Parathyroid adenoma (tissue), 2 donors: ENCODE data around the gene PRPF40B.

Experiments used
- H2AFZ ChIP-seq: fragments of 300-600 bp; sonication (generic); one replicate; pipeline ENCODE4 v1.7.0; 2017; ENCODE audit warnings: antibody characterized with exemption, mild to moderate bottlenecking
- H3K27ac ChIP-seq: fragments of 300-600 bp; sonication (generic); one replicate; pipeline ENCODE4 v1.7.0; 2017
- H3K27me3 ChIP-seq: fragments of 300-600 bp; sonication (generic); one replicate; pipeline ENCODE4 v1.7.0; 2017; ENCODE audit warnings: low read length; ENCODE audit not compliant: control insufficient read depth, insufficient read depth
- H3K36me3 ChIP-seq: fragments of 300-600 bp; sonication (generic); one replicate; pipeline ENCODE4 v1.7.0; 2017; ENCODE audit warnings: low read length; ENCODE audit not compliant: control insufficient read depth, insufficient read depth
- H3K4me1 ChIP-seq: fragments of 300-600 bp; sonication (generic); one replicate; pipeline ENCODE4 v1.7.0; 2017; ENCODE audit warnings: control low read depth
- H3K4me2 ChIP-seq: fragments of 300-600 bp; sonication (generic); one replicate; pipeline ENCODE4 v1.7.0; 2017; ENCODE audit warnings: low read length
- H3K4me3 ChIP-seq: fragments of 300-600 bp; sonication (generic); one replicate; pipeline ENCODE4 v1.7.0; 2017; ENCODE audit warnings: low read depth, low read length
- H3K79me2 ChIP-seq: fragments of 300-600 bp; sonication (generic); one replicate; pipeline ENCODE4 v1.7.0; 2017; ENCODE audit warnings: control low read depth
- H3K9ac ChIP-seq: fragments of 300-600 bp; sonication (generic); one replicate; pipeline ENCODE4 v1.7.0; 2017; ENCODE audit warnings: mild to moderate bottlenecking
- H3K9me3 ChIP-seq: fragments of 300-600 bp; sonication (generic); one replicate; pipeline ENCODE4 v1.7.0; 2017; ENCODE audit warnings: low read length; ENCODE audit not compliant: control insufficient read depth
- CTCF ChIP-seq: fragments of 300-600 bp; sonication (generic); IDR thresholded peaks from one replicate; pipeline ENCODE4 v1.7.0; 2017; ENCODE audit warnings: antibody characterized with exemption, mild to moderate bottlenecking
- donor health status: primary hyperparathyroidism.

The PRPF40B gene

GRCh38 chr12:49673446-49674317 is 50.3 kb downstream of the PRPF40B start:
- TF ChIP-seq CTCF: no peak

GRCh38 chr12:49674318-49674981 is 51.1 kb downstream of the PRPF40B start:
- H3K79me2 ChIP-seq: no peaks in the 10 kb centered on the region
- H3K4me3 ChIP-seq: no peak overlapping the region
- no peak overlapping the region for H3K4me2 ChIP-seq
- H3K36me3 ChIP-seq: no peaks in the 10 kb centered on the region
- no peak overlapping the region for H3K9ac ChIP-seq
- no peaks in the 10 kb centered on the region for H3K27me3 ChIP-seq
- no peaks in the 10 kb centered on the region for H3K9me3 ChIP-seq
- TF ChIP-seq CTCF: no peak
- no peak overlapping the region for H2AFZ ChIP-seq
- H3K27ac ChIP-seq: peak overlapping the region; percentile 74
- H3K4me1 ChIP-seq: peaks cover 4% of the 10 kb centered on the region

More at GRCh38 chr12:49673446-49674317, 50.3 kb downstream of the PRPF40B start:
- Histone ChIP-seq H2AFZ (peak overlapping the region; percentile 21), H3K9ac (no peak overlapping the region), H3K79me2 (no peaks in the 10 kb centered on the region), H3K4me3 (no peak overlapping the region), H3K9me3 (no peaks in the 10 kb centered on the region), H3K4me2 (no peak overlapping the region), H3K4me1 (peaks cover 4% of the 10 kb centered on the region), H3K36me3 (no peaks in the 10 kb centered on the region), H3K27me3 (no peaks in the 10 kb centered on the region), H3K27ac (peak overlapping the region; percentile 74)

GRCh38 chr12:49675137-49675536 is 51.8 kb downstream of the PRPF40B start:
- H3K9ac ChIP-seq: no peak overlapping the region
- H3K4me1 ChIP-seq: peaks cover 4% of the 10 kb centered on the region
- no peak for TF ChIP-seq CTCF
- H3K27ac ChIP-seq: peak overlapping the region; percentile 74
- H3K27me3 ChIP-seq: no peaks in the 10 kb centered on the region
- no peak overlapping the region for H3K4me2 ChIP-seq
- no peak overlapping the region for H3K4me3 ChIP-seq
- no peaks in the 10 kb centered on the region for H3K9me3 ChIP-seq
- H3K79me2 ChIP-seq: no peaks in the 10 kb centered on the region
- no peaks in the 10 kb centered on the region for H3K36me3 ChIP-seq
- no peak overlapping the region for H2AFZ ChIP-seq

- no peak overlapping the region for H2AFZ ChIP-seq
- H3K4me2 ChIP-seq: no peak overlapping the region
- H3K36me3 ChIP-seq: no peaks in the 10 kb centered on the region
- no peak overlapping the region for H3K27ac ChIP-seq
- TF ChIP-seq CTCF: no peak
- H3K4me1 ChIP-seq: no peaks in the 10 kb centered on the region
- H3K4me3 ChIP-seq: no peak overlapping the region
- no peaks in the 10 kb centered on the region for H3K79me2 ChIP-seq
- H3K9me3 ChIP-seq: no peaks in the 10 kb centered on the region
- H3K27me3 ChIP-seq: no peaks in the 10 kb centered on the region
- no peak overlapping the region for H3K9ac ChIP-seq
These were observed 55.4 kb downstream of the PRPF40B start for GRCh38 chr12:49678711-49679110.
